HEK293T (cell line): ENCODE data around the gene TAS2R3.

Source experiments
- ARNT ChIP-seq: fragments of 450-650 bp; IDR thresholded peaks from 2 replicates; pipeline ENCODE4 v1.6.1; 2017; ENCODE audit warnings: mild to moderate bottlenecking
- BHLHE40 ChIP-seq: fragments of 450-650 bp; IDR thresholded peaks from 2 replicates; pipeline ENCODE4 v1.6.1; 2016; ENCODE audit warnings: mild to moderate bottlenecking, moderate library complexity, borderline replicate concordance
- ELF4 ChIP-seq: fragments of 450-650 bp; IDR thresholded peaks from 2 replicates; pipeline ENCODE4 v1.6.1; 2017; ENCODE audit warnings: antibody characterized with exemption
- FOXA1 ChIP-seq: fragments of 450-650 bp; IDR thresholded peaks from 2 replicates; pipeline ENCODE4 v1.6.1; 2016; ENCODE audit warnings: mild to moderate bottlenecking
- FOXK2 ChIP-seq: fragments of 450-650 bp; IDR thresholded peaks from 2 replicates; pipeline ENCODE4 v1.6.1; 2016; ENCODE audit warnings: mild to moderate bottlenecking
- FOXM1 ChIP-seq: fragments of 450-650 bp; IDR thresholded peaks from 2 replicates; pipeline ENCODE4 v1.6.1; 2017; ENCODE audit warnings: mild to moderate bottlenecking, borderline replicate concordance
- L3MBTL2 ChIP-seq: fragments of 450-650 bp; conservative IDR thresholded peaks from 2 replicates; pipeline ENCODE4 v1.6.1; 2016; ENCODE audit warnings: mild to moderate bottlenecking
- LEF1 ChIP-seq: fragments of 450-650 bp; IDR thresholded peaks from 2 replicates; pipeline ENCODE4 v1.6.1; 2017; ENCODE audit warnings: mild to moderate bottlenecking, borderline replicate concordance
- NFRKB ChIP-seq: fragments of 450-650 bp; IDR thresholded peaks from 2 replicates; pipeline ENCODE4 v1.6.1; 2016; ENCODE audit warnings: mild to moderate bottlenecking, moderate library complexity
- SP1 ChIP-seq: fragments of 450-650 bp; IDR thresholded peaks from 2 replicates; pipeline ENCODE4 v1.6.1; 2017
- SUZ12 ChIP-seq: fragments of 450-650 bp; IDR thresholded peaks from 2 replicates; pipeline ENCODE4 v1.6.1; 2016; ENCODE audit warnings: mild to moderate bottlenecking
- TARDBP ChIP-seq: fragments of 450-650 bp; IDR thresholded peaks from 2 replicates; pipeline ENCODE4 v1.6.1; 2016
- ZNF384 ChIP-seq: fragments of 450-650 bp; IDR thresholded peaks from 2 replicates; pipeline ENCODE4 v1.6.1; 2016
- TF ChIP-seq, protein P1 (sequence below): fragments of 450-650 bp; IDR thresholded peaks from 2 replicates; pipeline ENCODE4 v1.6.1; 2016

GRCh38 chr7:141715794-141716689, 47.9 kb upstream of the TAS2R3 start:
- TF ChIP-seq L3MBTL2 (no peak), FOXM1 (no peak), FOXK2 (no peak), NFRKB (no peak), BHLHE40 (no peak), SP1 (no peak), LEF1 (no peak), ELF4 (no peak), FOXA1 (no peak), TARDBP (no peak), SUZ12 (no peak), ARNT (no peak), ZNF384 (no peak)
- TF ChIP-seq, protein P1, sequence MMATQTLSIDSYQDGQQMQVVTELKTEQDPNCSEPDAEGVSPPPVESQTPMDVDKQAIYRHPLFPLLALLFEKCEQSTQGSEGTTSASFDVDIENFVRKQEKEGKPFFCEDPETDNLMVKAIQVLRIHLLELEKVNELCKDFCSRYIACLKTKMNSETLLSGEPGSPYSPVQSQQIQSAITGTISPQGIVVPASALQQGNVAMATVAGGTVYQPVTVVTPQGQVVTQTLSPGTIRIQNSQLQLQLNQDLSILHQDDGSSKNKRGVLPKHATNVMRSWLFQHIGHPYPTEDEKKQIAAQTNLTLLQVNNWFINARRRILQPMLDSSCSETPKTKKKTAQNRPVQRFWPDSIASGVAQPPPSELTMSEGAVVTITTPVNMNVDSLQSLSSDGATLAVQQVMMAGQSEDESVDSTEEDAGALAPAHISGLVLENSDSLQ, result no peak
